ENCODE results near the gene TRAPPC11.
"Not testable (repeated sequence)": the region's sequence is repeated elsewhere in the genome, so short reads cannot be mapped to it uniquely, and the experiment has no call there.

TRAPPC11 gene

DNA sequence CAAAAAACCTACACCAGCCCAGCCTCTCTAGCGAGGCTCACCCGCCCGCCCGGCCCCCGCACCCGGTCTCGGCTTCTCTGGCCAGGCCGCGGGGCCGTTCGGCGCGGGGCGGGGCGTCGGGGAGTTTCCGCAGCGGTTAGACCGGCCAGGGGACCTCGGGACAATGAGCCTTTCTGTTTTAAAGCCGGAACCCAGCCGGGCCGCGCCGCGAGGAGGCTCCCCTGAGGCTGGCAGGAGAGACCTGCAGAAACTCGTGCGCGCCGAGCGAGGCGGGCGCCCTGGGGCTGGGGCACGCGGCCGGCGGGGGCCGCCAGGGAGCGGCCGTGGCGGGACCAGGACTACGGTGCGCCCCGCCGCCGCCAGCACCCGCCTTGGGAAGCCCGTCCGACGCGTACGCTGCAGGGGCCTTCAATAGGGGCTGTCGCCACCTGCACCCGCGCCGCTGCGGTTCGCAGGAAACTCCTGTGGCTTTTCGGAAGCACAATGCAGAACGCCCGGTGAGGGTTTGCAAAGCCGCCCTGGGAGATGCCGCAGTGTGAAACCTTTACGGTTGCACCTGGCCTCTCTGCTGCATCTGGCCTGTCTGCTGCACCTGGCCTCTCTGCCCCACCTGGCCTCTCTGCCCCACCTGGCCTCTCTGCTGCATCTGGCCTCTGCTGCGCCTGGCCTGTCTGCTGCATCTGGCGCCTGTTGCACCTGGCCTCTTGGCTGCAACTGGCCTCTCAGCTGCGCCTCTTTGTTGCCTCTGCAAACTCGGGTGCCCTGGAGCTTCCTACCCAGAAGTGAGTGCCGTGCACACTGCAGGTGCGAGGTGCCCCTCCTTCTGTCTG lies 63.9 kb downstream of the TRAPPC11 start:
- in situ Hi-C loops (cut with HindIII; ENCODE audit: low sequenced_read_pairs) = no loop called here
- DNase-seq (ENCODE audit: low read depth, low spot score) = peak; percentile 23
- TF ChIP-seq CTCF (IDR thresholded peaks at IDR 0.05; ENCODE audit: low read depth, low read length) = no peak
- H3K4me3 ChIP-seq (ENCODE audit: low read depth, low read length) = peak overlapping the region; percentile 41

- no peak overlapping the region for H3K4me3 ChIP-seq (ENCODE audit: low read depth, low read length)
Measured at GRCh38 chr4:183723561-183724228, 64.6 kb downstream of the TRAPPC11 start.

GRCh38 chr4:183725585-183725984 lies 66.5 kb downstream of the TRAPPC11 start:
- in situ Hi-C loops (cut with HindIII; ENCODE audit: low sequenced_read_pairs); DNase-seq (ENCODE audit: low read depth, low spot score): not testable (repeated sequence)

More at GRCh38 chr4:183723561-183724228, 64.6 kb downstream of the TRAPPC11 start:
- no peak for DNase-seq (ENCODE audit: low read depth, low spot score)
- no peak for TF ChIP-seq CTCF (IDR thresholded peaks at IDR 0.05; ENCODE audit: low read depth, low read length)
- in situ Hi-C loops (cut with HindIII; ENCODE audit: low sequenced_read_pairs) = no loop called here

GRCh38 chr4:183727482-183727881 lies 68.4 kb downstream of the TRAPPC11 start:
- no peak for TF ChIP-seq CTCF (IDR thresholded peaks at IDR 0.05; ENCODE audit: low read depth, low read length)
- H3K4me3 ChIP-seq (ENCODE audit: low read depth, low read length) = no peak overlapping the region
- in situ Hi-C loops (cut with HindIII; ENCODE audit: low sequenced_read_pairs) = no loop called here
- DNase-seq (ENCODE audit: low read depth, low spot score) = no peak

More at GRCh38 chr4:183725585-183725984, 66.5 kb downstream of the TRAPPC11 start:
- not testable (repeated sequence) for H3K4me3 ChIP-seq (ENCODE audit: low read depth, low read length)

GRCh38 chr4:183728223-183729068 lies 69.4 kb downstream of the TRAPPC11 start:
- DNase-seq (ENCODE audit: low read depth, low spot score) = no peak
- H3K4me3 ChIP-seq (ENCODE audit: low read depth, low read length) = no peak overlapping the region
- in situ Hi-C loops (cut with HindIII; ENCODE audit: low sequenced_read_pairs) = no loop called here
- TF ChIP-seq CTCF (IDR thresholded peaks at IDR 0.05; ENCODE audit: low read depth, low read length) = no peak

DNA sequence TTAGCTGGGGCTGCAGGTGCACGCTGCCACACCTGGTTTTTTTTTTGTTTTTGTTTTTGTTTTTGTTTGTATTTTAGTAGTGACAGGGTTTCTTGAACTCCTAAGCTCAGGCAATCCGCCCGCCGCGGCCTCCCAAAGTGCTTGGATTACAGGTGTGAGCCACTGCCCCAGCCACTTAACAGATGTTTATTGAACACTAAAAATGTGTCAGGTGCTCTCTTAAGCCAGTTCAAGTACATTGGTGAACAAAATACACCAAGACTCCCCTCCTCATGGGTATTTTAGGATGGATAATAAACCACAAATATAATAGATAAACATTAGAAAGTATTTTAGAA lies 69.9 kb downstream of the TRAPPC11 start:
- in situ Hi-C loops (cut with HindIII; ENCODE audit: low sequenced_read_pairs) = no loop called here
- no peak for DNase-seq (ENCODE audit: low read depth, low spot score)
- no peak overlapping the region for H3K4me3 ChIP-seq (ENCODE audit: low read depth, low read length)
- no peak for TF ChIP-seq CTCF (IDR thresholded peaks at IDR 0.05; ENCODE audit: low read depth, low read length)

Data from astrocyte of the spinal cord (primary cell).